HUES64 (cell line): ENCODE measurements around the gene MITF.

ENCODE experiments used
- H3K27ac ChIP-seq: 2 replicates; pipeline ENCODE4 v1.7.0; 2013; ENCODE audit warnings: low read depth, low read length, inconsistent platforms
- H3K27me3 ChIP-seq: 2 replicates; pipeline ENCODE4 v1.6.1; 2013; ENCODE audit warnings: mild to moderate bottlenecking, low read length; ENCODE audit not compliant: insufficient read depth
- H3K36me3 ChIP-seq: 2 replicates; pipeline ENCODE4 v1.6.1; 2013; ENCODE audit warnings: mild to moderate bottlenecking, low read length; ENCODE audit not compliant: insufficient read depth
- H3K4me1 ChIP-seq: 2 replicates; pipeline ENCODE4 v1.6.1; 2013; ENCODE audit warnings: mild to moderate bottlenecking, low read length, moderate library complexity; ENCODE audit not compliant: insufficient read depth
- H3K4me3 ChIP-seq: 2 replicates; pipeline ENCODE4 v1.5.1; 2013; ENCODE audit warnings: mild to moderate bottlenecking, low read length, moderate library complexity
- H3K9ac ChIP-seq: 2 replicates; pipeline ENCODE4 v1.6.1; 2013; ENCODE audit warnings: mild to moderate bottlenecking, low read depth, low read length
- H3K9me3 ChIP-seq: 2 replicates; pipeline ENCODE4 v1.6.1; 2013; ENCODE audit warnings: low read depth, low read length; ENCODE audit not compliant: insufficient read depth
- WGBS: fragments of 150-250, 120-280 bp; methylation state at CpG from one replicate; pipeline ENCODE4 v1.1.7; 2013; ENCODE audit warnings: missing lambda C conversion rate; 5-methylcytosine and 5-hydroxymethylcytosine counted together

MITF gene

DNA sequence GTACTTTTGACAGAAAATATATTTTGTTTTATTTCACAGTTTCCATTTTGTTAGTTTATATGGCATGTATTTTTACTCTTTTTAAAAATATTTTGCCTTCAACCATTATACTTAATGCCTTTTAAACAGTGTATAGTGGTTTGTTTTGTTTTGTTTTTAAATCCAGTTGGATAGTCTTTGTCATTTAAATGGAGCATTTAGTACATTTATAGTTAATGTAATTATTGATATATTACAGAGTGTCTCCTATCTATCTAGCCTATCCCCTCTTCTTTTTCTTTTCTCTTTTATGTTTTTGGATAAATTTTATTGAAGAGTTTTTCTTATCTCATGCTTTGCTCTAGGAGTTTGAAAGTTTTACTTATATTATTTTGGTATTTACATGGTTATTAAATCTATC, 263.9 kb downstream of the MITF start:
- H3K36me3 ChIP-seq, result no peaks in the 10 kb centered on the region
- peaks cover 11% of the 10 kb centered on the region for H3K4me1 ChIP-seq
- H3K27ac ChIP-seq, result no peak overlapping the region
- no peaks in the 10 kb centered on the region for H3K9me3 ChIP-seq
- no peak overlapping the region for H3K4me3 ChIP-seq
- H3K9ac ChIP-seq, result no peak overlapping the region
- no peaks in the 10 kb centered on the region for H3K27me3 ChIP-seq

DNA sequence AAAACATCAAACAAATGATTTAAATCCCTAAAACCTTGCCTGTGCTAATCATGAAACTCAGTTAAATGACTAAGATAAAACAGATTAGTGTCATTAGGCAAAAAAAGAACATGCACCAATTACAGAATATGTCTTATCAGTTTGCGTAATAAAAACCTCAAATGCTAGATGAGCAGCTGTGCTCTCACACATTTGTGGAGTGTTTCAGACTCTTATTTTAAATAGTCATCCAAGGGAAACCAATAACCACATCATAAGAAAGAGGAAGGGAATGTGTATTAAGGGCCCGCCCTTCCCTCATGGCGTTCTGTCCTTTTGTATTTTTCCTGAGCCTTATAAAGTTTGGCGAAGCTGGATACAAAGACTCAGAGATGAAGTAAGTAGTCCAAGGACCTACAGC, 266.8 kb downstream of the MITF start:
- no peak overlapping the region for H3K27ac ChIP-seq
- no peaks in the 10 kb centered on the region for H3K36me3 ChIP-seq
- no peak overlapping the region for H3K4me3 ChIP-seq
- H3K9ac ChIP-seq, result no peak overlapping the region
- WGBS, result 91% methylated on average over 4 of the region's 4 CpGs
- H3K9me3 ChIP-seq, result no peaks in the 10 kb centered on the region
- no peaks in the 10 kb centered on the region for H3K27me3 ChIP-seq
- no peaks in the 10 kb centered on the region for H3K4me1 ChIP-seq

- no peaks in the 10 kb centered on the region for H3K4me1 ChIP-seq
- WGBS, result 93% methylated on average over 2 of the region's 2 CpGs
- no peak overlapping the region for H3K27ac ChIP-seq
- H3K4me3 ChIP-seq, result no peak overlapping the region
- no peaks in the 10 kb centered on the region for H3K27me3 ChIP-seq
- H3K9ac ChIP-seq, result no peak overlapping the region
- H3K36me3 ChIP-seq, result no peaks in the 10 kb centered on the region
- no peaks in the 10 kb centered on the region for H3K9me3 ChIP-seq
Observed at GRCh38 chr3:70010346-70010745, 271.1 kb downstream of the MITF start.

- H3K27me3 ChIP-seq, result no peaks in the 10 kb centered on the region
- no peaks in the 10 kb centered on the region for H3K9me3 ChIP-seq
- H3K36me3 ChIP-seq, result no peaks in the 10 kb centered on the region
- no peaks in the 10 kb centered on the region for H3K4me1 ChIP-seq
- H3K9ac ChIP-seq, result no peak overlapping the region
- no peak overlapping the region for H3K27ac ChIP-seq
- no peak overlapping the region for H3K4me3 ChIP-seq
- WGBS, result 88% methylated on average over 1 of the region's 1 CpG
Observed at GRCh38 chr3:70011582-70011981, 272.3 kb downstream of the MITF start.
